Parathyroid adenoma (tissue), 2 donors: ENCODE results near the gene GAD2.

Source experiments
- H2AFZ ChIP-seq: fragments of 300-600 bp; sonication (generic); one replicate; pipeline ENCODE4 v1.7.0; 2017; ENCODE audit warnings: antibody characterized with exemption, mild to moderate bottlenecking
- H3K27ac ChIP-seq: fragments of 300-600 bp; sonication (generic); one replicate; pipeline ENCODE4 v1.7.0; 2017
- H3K27me3 ChIP-seq: fragments of 300-600 bp; sonication (generic); one replicate; pipeline ENCODE4 v1.7.0; 2017; ENCODE audit warnings: low read length; ENCODE audit not compliant: control insufficient read depth, insufficient read depth
- H3K36me3 ChIP-seq: fragments of 300-600 bp; sonication (generic); one replicate; pipeline ENCODE4 v1.7.0; 2017; ENCODE audit warnings: low read length; ENCODE audit not compliant: control insufficient read depth, insufficient read depth
- H3K4me1 ChIP-seq: fragments of 300-600 bp; sonication (generic); one replicate; pipeline ENCODE4 v1.7.0; 2017; ENCODE audit warnings: control low read depth
- H3K4me2 ChIP-seq: fragments of 300-600 bp; sonication (generic); one replicate; pipeline ENCODE4 v1.7.0; 2017; ENCODE audit warnings: low read length
- H3K4me3 ChIP-seq: fragments of 300-600 bp; sonication (generic); one replicate; pipeline ENCODE4 v1.7.0; 2017; ENCODE audit warnings: low read depth, low read length
- H3K79me2 ChIP-seq: fragments of 300-600 bp; sonication (generic); one replicate; pipeline ENCODE4 v1.7.0; 2017; ENCODE audit warnings: control low read depth
- H3K9ac ChIP-seq: fragments of 300-600 bp; sonication (generic); one replicate; pipeline ENCODE4 v1.7.0; 2017; ENCODE audit warnings: mild to moderate bottlenecking
- H3K9me3 ChIP-seq: fragments of 300-600 bp; sonication (generic); one replicate; pipeline ENCODE4 v1.7.0; 2017; ENCODE audit warnings: low read length; ENCODE audit not compliant: control insufficient read depth
- CTCF ChIP-seq: fragments of 300-600 bp; sonication (generic); IDR thresholded peaks from one replicate; pipeline ENCODE4 v1.7.0; 2017; ENCODE audit warnings: antibody characterized with exemption, mild to moderate bottlenecking
- donor health status: primary hyperparathyroidism.

Gene GAD2

GRCh38 chr10:26194275-26194674, 22.3 kb upstream of the GAD2 start:
- Histone ChIP-seq H3K4me1 (no peaks in the 10 kb centered on the region), H3K27me3 (no peaks in the 10 kb centered on the region), H3K9me3 (no peaks in the 10 kb centered on the region), H3K36me3 (no peaks in the 10 kb centered on the region), H3K9ac (no peak overlapping the region), H3K27ac (no peak overlapping the region), H3K4me2 (no peak overlapping the region), H2AFZ (no peak overlapping the region), H3K79me2 (no peaks in the 10 kb centered on the region), H3K4me3 (no peak overlapping the region)
- TF ChIP-seq CTCF: no peak

GRCh38 chr10:26197248-26197647, 19.3 kb upstream of the GAD2 start:
- Histone ChIP-seq H3K4me1 (no peaks in the 10 kb centered on the region), H3K27me3 (no peaks in the 10 kb centered on the region), H3K27ac (no peak overlapping the region), H3K4me2 (no peak overlapping the region), H3K9ac (no peak overlapping the region), H3K4me3 (no peak overlapping the region), H3K9me3 (no peaks in the 10 kb centered on the region), H2AFZ (no peak overlapping the region), H3K36me3 (no peaks in the 10 kb centered on the region), H3K79me2 (no peaks in the 10 kb centered on the region)
- TF ChIP-seq CTCF: no peak

- H3K9me3 ChIP-seq: no peaks in the 10 kb centered on the region
- H3K36me3 ChIP-seq: no peaks in the 10 kb centered on the region
- no peak overlapping the region for H3K4me2 ChIP-seq
- no peaks in the 10 kb centered on the region for H3K27me3 ChIP-seq
- no peak overlapping the region for H3K9ac ChIP-seq
- no peaks in the 10 kb centered on the region for H3K79me2 ChIP-seq
- no peaks in the 10 kb centered on the region for H3K4me1 ChIP-seq
- H3K27ac ChIP-seq: no peak overlapping the region
- no peak overlapping the region for H3K4me3 ChIP-seq
- no peak for TF ChIP-seq CTCF
- no peak overlapping the region for H2AFZ ChIP-seq
These were observed 18.5 kb upstream of the GAD2 start for GRCh38 chr10:26198119-26198518.

DNA sequence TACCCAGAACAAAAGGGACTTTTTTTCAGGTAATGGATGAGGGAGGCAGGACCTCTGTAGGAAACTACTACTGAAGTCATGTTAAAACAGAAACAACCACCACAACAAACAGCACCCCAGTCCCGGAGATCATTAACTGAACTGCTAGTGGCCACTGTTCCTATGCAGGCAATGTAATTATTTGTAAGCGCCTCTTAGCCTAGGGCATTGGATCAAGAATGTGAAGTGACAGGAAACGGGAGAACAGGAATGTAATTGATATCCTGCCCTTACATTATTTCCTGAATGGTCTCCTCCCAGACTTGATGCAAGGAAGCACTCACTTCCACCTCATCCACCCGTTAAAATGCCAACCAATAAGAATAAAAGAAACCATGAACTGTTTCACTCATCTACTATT, 16.7 kb upstream of the GAD2 start:
- H3K4me1 ChIP-seq: no peaks in the 10 kb centered on the region
- H3K9ac ChIP-seq: no peak overlapping the region
- H3K36me3 ChIP-seq: no peaks in the 10 kb centered on the region
- TF ChIP-seq CTCF: no peak
- no peak overlapping the region for H3K4me2 ChIP-seq
- no peaks in the 10 kb centered on the region for H3K79me2 ChIP-seq
- H3K27ac ChIP-seq: no peak overlapping the region
- H3K27me3 ChIP-seq: no peaks in the 10 kb centered on the region
- H3K9me3 ChIP-seq: no peaks in the 10 kb centered on the region
- H2AFZ ChIP-seq: no peak overlapping the region
- no peak overlapping the region for H3K4me3 ChIP-seq

DNA sequence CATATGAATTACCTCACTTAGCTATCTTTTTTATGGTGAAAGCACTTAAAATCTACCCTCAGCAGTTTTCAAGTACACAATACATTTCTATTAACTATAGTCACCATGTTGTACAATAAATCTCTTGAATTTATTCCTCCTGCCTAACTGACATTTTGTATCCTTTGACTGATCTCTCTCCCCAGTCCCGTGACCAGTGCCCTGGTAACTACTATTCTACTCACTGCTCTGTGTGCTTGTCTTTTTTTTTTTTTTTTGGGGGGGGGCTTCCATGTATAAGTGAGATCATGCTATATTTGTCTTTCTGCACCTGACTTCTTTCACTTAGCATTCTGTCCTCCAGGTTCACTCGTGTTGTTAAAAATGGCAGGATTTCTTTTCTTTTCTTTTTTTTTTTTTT, 11.4 kb upstream of the GAD2 start:
- H3K79me2 ChIP-seq: no peaks in the 10 kb centered on the region

More for the DNA sequence above, 11.4 kb upstream of the GAD2 start:
- H3K4me2 ChIP-seq: no peak overlapping the region
- H2AFZ ChIP-seq: no peak overlapping the region
- H3K27me3 ChIP-seq: no peaks in the 10 kb centered on the region
- no peaks in the 10 kb centered on the region for H3K36me3 ChIP-seq
- no peak overlapping the region for H3K9ac ChIP-seq
- no peak for TF ChIP-seq CTCF
- H3K4me3 ChIP-seq: no peak overlapping the region
- no peaks in the 10 kb centered on the region for H3K9me3 ChIP-seq
- no peaks in the 10 kb centered on the region for H3K4me1 ChIP-seq
- no peak overlapping the region for H3K27ac ChIP-seq
